GM23338 (cell line): Measurements from ENCODE around the gene SHISA8. TPM values are rescaled to one million over a fixed set of nuclear protein-coding genes. Genes with fewer than 3 reads are reported as not detected.

Source experiments
- ATAC-seq: fragments of 200-7000 bp; cut with Tn5 transposase; 3 replicates; pipeline ENCODE4 v1.9.1; 2020
- DNase-seq: peaks from one replicate; pipeline ENCODE4 v3.0.0-alpha.2; 2015; ENCODE audit warnings: low spot score
- H2AFZ ChIP-seq: fragments of 200-600 bp; sonication (generic); 2 replicates; pipeline ENCODE4 v1.8.0; 2016; ENCODE audit warnings: antibody characterized with exemption, mild to moderate bottlenecking, moderate library complexity
- H3F3A ChIP-seq: fragments of 200-600 bp; sonication (generic); replicated peaks from 2 replicates; pipeline ENCODE4 v1.8.0; 2017; ENCODE audit warnings: antibody characterized with exemption, mixed run types, low read depth
- H3K27ac ChIP-seq: fragments of 200-600 bp; sonication (generic); 2 replicates; pipeline ENCODE4 v1.6.1; 2016; ENCODE audit warnings: low read depth
- H3K27me3 ChIP-seq: fragments of 200-600 bp; sonication (generic); 2 replicates; pipeline ENCODE4 v1.8.0; 2016; ENCODE audit warnings: mild to moderate bottlenecking, mixed run types, moderate library complexity; ENCODE audit not compliant: insufficient read depth
- H3K36me3 ChIP-seq: fragments of 200-600 bp; sonication (generic); 2 replicates; pipeline ENCODE4 v1.8.0; 2016; ENCODE audit warnings: mild to moderate bottlenecking; ENCODE audit not compliant: insufficient read depth
- H3K4me1 ChIP-seq: fragments of 200-600 bp; sonication (generic); 2 replicates; pipeline ENCODE4 v1.8.0; 2016; ENCODE audit warnings: mild to moderate bottlenecking, moderate library complexity; ENCODE audit not compliant: insufficient read depth
- H3K4me2 ChIP-seq: fragments of 200-600 bp; sonication (generic); 2 replicates; pipeline ENCODE4 v1.7.1; 2017; ENCODE audit warnings: mixed run types
- H3K4me3 ChIP-seq: fragments of 200-600 bp; sonication (generic); 2 replicates; pipeline ENCODE4 v1.6.1; 2016; ENCODE audit warnings: mixed run types
- H3K79me2 ChIP-seq: fragments of 200-600 bp; sonication (generic); replicated peaks from 2 replicates; pipeline ENCODE4 v1.8.0; 2017; ENCODE audit warnings: mild to moderate bottlenecking; ENCODE audit not compliant: insufficient read depth
- H3K9me2 ChIP-seq: fragments of 200-600 bp; sonication (generic); 2 replicates; pipeline ENCODE4 v1.8.0; 2017; ENCODE audit not compliant: insufficient read depth
- H4K20me1 ChIP-seq: fragments of 200-600 bp; sonication (generic); replicated peaks from 2 replicates; pipeline ENCODE4 v1.8.0; 2017; ENCODE audit warnings: mild to moderate bottlenecking; ENCODE audit not compliant: insufficient read depth
- H3K27ac Mint-ChIP-seq: 2 replicates; pipeline ENCODE4 v1.8.0; 2020; ENCODE audit warnings: inconsistent platforms, mild to moderate bottlenecking, moderate library complexity, mixed read lengths
- H3K27me3 Mint-ChIP-seq: 3 replicates; pipeline ENCODE4 v1.8.0; 2022; ENCODE audit warnings: low read depth, mild to moderate bottlenecking, moderate library complexity, mixed read lengths, inconsistent platforms; ENCODE audit not compliant: insufficient read depth, poor library complexity
- H3K36me3 Mint-ChIP-seq: 3 replicates; pipeline ENCODE4 v1.8.0; 2021; ENCODE audit warnings: low read depth, mild to moderate bottlenecking, inconsistent platforms, moderate library complexity, mixed read lengths
- H3K4me1 Mint-ChIP-seq: 3 replicates; pipeline ENCODE4 v1.8.0; 2020; ENCODE audit warnings: mild to moderate bottlenecking, inconsistent platforms, mixed read lengths
- H3K4me3 Mint-ChIP-seq: 3 replicates; pipeline ENCODE4 v1.8.0; 2021; ENCODE audit warnings: moderate library complexity, mild to moderate bottlenecking, inconsistent platforms, mixed read lengths
- H3K9me3 Mint-ChIP-seq: 3 replicates; pipeline ENCODE4 v1.8.0; 2020; ENCODE audit warnings: moderate library complexity, mild to moderate bottlenecking, inconsistent platforms, mixed read lengths
- EZH2 ChIP-seq: fragments of 200-600 bp; sonication (generic); IDR thresholded peaks from one replicate; pipeline ENCODE4 v1.8.0; 2017; ENCODE audit warnings: antibody characterized with exemption, mild to moderate bottlenecking, low read depth; ENCODE audit not compliant: unreplicated experiment
- NANOG ChIP-seq: IDR thresholded peaks from 2 replicates; pipeline ENCODE4 v1.6.1; 2016; ENCODE audit warnings: antibody characterized with exemption, borderline replicate concordance
- ZNF331 ChIP-seq: fragments of 250-450 bp; sonication (Bioruptor Pico); IDR thresholded peaks from 2 replicates; pipeline ENCODE4 v1.5.0; 2020; ENCODE audit warnings: low read depth, mild to moderate bottlenecking, moderate library complexity
- polyA plus RNA-seq: library from polyadenylated mRNA; unstranded; fragments of >200 nt; fragmentation: Nextera tagmentation; extraction: Ambion mirVana; gene quantifications from 2 replicates; pipeline ENCODE4 v1.2.1, GENCODE V29; 2016
- total RNA-seq: library from RNA; depleted of rRNA; stranded (reverse); fragments of >200 nt; shearing (Covaris generic); gene quantifications from 2 replicates; pipeline ENCODE4 v1.2.3, GENCODE V29; 2014
- TF ChIP-seq, protein P1 (sequence below), 2 experiments: fragments of 200-600 bp in 1 of 2; sonication (generic) in 1 of 2; conservative IDR thresholded peaks; 2 replicates each; pipeline versions ENCODE4 v1.5.1 to v1.6.1; 2016 to 2017; ENCODE audit warnings: antibody characterized with exemption in 2 of 2, low read depth in 2 of 2, mild to moderate bottlenecking in 2 of 2, moderate library complexity in 1 of 2
- TF ChIP-seq, protein P2 (sequence below): IDR thresholded peaks from 2 replicates; pipeline ENCODE4 v1.6.1; 2016; ENCODE audit warnings: antibody characterized with exemption
- TF ChIP-seq, protein P3 (sequence below): IDR thresholded peaks from one replicate; pipeline ENCODE4 v1.6.1; 2018; ENCODE audit warnings: antibody characterized with exemption; ENCODE audit not compliant: unreplicated experiment
- TF ChIP-seq, protein P4 (sequence below): fragments of 250-450 bp; sonication (Bioruptor Pico); IDR thresholded peaks from 2 replicates; pipeline ENCODE4 v1.5.0; 2020; ENCODE audit warnings: mild to moderate bottlenecking, moderate library complexity

SHISA8 gene
- total and polyA plus RNA-seq, 2 experiments from 2014 or later: 5.1 TPM; not detected in 1

DNA sequence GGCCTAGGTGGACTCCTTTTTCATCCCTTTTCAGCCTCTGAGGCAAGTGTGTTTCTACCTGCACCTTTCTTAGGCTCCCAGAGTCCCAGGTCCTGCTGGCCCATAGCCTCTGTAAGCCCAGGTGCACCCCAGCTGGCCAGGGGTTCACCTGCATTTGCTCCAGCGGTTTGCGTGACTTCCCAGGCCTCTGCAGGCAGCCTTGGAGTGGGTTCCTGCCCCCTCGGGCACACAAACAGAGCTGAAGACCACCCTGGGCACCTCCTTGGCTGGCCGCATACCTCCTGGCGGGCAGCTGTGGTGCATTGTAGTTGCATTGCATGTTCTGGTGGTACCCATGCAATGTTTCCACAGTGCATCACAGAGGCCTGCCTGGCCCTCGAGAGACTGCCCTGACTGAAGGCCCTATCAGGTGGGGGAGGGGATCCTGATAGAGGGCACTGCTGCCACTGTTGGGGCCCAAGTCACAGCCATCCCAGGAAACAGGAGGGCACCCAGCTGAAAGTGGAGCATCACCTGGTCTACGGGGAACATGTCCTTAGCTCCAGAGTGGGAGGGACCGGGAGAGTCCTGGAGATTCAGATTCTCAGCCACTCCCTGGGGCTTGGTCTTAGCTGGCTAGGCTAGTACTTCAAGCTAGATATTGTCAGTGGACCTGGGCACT, 14.1 kb downstream of the SHISA8 start (continued):
- TF ChIP-seq, protein P1, sequence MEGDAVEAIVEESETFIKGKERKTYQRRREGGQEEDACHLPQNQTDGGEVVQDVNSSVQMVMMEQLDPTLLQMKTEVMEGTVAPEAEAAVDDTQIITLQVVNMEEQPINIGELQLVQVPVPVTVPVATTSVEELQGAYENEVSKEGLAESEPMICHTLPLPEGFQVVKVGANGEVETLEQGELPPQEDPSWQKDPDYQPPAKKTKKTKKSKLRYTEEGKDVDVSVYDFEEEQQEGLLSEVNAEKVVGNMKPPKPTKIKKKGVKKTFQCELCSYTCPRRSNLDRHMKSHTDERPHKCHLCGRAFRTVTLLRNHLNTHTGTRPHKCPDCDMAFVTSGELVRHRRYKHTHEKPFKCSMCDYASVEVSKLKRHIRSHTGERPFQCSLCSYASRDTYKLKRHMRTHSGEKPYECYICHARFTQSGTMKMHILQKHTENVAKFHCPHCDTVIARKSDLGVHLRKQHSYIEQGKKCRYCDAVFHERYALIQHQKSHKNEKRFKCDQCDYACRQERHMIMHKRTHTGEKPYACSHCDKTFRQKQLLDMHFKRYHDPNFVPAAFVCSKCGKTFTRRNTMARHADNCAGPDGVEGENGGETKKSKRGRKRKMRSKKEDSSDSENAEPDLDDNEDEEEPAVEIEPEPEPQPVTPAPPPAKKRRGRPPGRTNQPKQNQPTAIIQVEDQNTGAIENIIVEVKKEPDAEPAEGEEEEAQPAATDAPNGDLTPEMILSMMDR (conservative IDR thresholded peaks at IDR 0.05; ENCODE audit: low read depth in 2 of 2): no peak
- TF ChIP-seq, protein P2, sequence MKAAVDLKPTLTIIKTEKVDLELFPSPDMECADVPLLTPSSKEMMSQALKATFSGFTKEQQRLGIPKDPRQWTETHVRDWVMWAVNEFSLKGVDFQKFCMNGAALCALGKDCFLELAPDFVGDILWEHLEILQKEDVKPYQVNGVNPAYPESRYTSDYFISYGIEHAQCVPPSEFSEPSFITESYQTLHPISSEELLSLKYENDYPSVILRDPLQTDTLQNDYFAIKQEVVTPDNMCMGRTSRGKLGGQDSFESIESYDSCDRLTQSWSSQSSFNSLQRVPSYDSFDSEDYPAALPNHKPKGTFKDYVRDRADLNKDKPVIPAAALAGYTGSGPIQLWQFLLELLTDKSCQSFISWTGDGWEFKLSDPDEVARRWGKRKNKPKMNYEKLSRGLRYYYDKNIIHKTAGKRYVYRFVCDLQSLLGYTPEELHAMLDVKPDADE: no peak
- TF ChIP-seq, protein P3, sequence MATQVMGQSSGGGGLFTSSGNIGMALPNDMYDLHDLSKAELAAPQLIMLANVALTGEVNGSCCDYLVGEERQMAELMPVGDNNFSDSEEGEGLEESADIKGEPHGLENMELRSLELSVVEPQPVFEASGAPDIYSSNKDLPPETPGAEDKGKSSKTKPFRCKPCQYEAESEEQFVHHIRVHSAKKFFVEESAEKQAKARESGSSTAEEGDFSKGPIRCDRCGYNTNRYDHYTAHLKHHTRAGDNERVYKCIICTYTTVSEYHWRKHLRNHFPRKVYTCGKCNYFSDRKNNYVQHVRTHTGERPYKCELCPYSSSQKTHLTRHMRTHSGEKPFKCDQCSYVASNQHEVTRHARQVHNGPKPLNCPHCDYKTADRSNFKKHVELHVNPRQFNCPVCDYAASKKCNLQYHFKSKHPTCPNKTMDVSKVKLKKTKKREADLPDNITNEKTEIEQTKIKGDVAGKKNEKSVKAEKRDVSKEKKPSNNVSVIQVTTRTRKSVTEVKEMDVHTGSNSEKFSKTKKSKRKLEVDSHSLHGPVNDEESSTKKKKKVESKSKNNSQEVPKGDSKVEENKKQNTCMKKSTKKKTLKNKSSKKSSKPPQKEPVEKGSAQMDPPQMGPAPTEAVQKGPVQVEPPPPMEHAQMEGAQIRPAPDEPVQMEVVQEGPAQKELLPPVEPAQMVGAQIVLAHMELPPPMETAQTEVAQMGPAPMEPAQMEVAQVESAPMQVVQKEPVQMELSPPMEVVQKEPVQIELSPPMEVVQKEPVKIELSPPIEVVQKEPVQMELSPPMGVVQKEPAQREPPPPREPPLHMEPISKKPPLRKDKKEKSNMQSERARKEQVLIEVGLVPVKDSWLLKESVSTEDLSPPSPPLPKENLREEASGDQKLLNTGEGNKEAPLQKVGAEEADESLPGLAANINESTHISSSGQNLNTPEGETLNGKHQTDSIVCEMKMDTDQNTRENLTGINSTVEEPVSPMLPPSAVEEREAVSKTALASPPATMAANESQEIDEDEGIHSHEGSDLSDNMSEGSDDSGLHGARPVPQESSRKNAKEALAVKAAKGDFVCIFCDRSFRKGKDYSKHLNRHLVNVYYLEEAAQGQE: no peak
- TF ChIP-seq ZNF331 (CRISPR knock-in tag) (no peak), EZH2 (no peak)

DNA sequence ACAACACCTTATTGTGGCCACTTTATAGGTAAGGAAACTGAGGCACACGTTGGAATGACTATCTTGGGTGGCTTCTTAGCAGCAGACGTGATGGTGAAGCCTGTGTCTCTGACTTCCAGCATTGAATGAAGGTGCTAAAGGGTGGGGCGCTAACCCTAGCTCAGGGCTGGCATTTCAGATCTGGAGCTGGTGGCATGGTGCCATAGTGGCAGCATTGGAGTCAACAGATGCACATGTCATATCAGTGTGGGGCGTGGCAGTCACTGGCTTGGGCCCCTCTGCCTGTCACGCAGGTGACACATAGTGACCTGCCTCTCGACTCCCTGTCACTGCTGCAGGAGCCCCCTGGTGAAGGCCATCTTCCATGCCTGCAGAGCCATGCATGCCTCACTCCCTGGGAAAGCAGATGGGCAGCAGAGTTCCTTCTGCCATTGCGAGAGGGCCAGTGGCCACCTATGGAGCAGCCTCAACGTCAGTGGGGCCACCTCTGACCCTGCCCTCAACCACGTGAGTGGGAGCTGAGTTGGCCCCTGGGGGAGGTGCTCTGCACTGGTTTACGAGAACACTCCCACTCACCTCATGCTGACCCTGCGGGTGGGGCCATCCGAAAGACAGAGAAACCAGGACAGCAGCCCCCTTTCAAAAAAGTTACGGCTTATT, 14.8 kb downstream of the SHISA8 start:
- H3K27ac Mint-ChIP-seq: no peak overlapping the region
- Histone ChIP-seq H3K27me3 (no peaks in the 10 kb centered on the region), H3K27ac (no peak overlapping the region), H3K79me2 (no peaks in the 10 kb centered on the region), H3K4me2 (no peak overlapping the region), H3K4me3 (no peak overlapping the region), H3K4me1 (no peaks in the 10 kb centered on the region), H3K9me2 (no peaks in the 10 kb centered on the region), H2AFZ (no peak overlapping the region), H3K36me3 (peaks cover 26% of the 10 kb centered on the region), H3F3A (no peaks in the 10 kb centered on the region; the same call in 1 of the 2 replicates), H4K20me1 (peaks cover 11% of the 10 kb centered on the region; the same call in 1 of the 2 replicates)
- H3K9me3 Mint-ChIP-seq: no peaks in the 10 kb centered on the region
- peaks cover 72% of the 10 kb centered on the region for H3K36me3 Mint-ChIP-seq
- H3K27me3 Mint-ChIP-seq: peaks cover 9% of the 10 kb centered on the region
- no peak overlapping the region for H3K4me3 Mint-ChIP-seq
- DNase-seq (no peak), ATAC-seq (no peak)
- no peaks in the 10 kb centered on the region for H3K4me1 Mint-ChIP-seq
- TF ChIP-seq, protein P1 (conservative IDR thresholded peaks at IDR 0.05; ENCODE audit: low read depth in 2 of 2): no peak
- TF ChIP-seq NANOG: no peak
- TF ChIP-seq EZH2: no peak
- TF ChIP-seq, protein P4, sequence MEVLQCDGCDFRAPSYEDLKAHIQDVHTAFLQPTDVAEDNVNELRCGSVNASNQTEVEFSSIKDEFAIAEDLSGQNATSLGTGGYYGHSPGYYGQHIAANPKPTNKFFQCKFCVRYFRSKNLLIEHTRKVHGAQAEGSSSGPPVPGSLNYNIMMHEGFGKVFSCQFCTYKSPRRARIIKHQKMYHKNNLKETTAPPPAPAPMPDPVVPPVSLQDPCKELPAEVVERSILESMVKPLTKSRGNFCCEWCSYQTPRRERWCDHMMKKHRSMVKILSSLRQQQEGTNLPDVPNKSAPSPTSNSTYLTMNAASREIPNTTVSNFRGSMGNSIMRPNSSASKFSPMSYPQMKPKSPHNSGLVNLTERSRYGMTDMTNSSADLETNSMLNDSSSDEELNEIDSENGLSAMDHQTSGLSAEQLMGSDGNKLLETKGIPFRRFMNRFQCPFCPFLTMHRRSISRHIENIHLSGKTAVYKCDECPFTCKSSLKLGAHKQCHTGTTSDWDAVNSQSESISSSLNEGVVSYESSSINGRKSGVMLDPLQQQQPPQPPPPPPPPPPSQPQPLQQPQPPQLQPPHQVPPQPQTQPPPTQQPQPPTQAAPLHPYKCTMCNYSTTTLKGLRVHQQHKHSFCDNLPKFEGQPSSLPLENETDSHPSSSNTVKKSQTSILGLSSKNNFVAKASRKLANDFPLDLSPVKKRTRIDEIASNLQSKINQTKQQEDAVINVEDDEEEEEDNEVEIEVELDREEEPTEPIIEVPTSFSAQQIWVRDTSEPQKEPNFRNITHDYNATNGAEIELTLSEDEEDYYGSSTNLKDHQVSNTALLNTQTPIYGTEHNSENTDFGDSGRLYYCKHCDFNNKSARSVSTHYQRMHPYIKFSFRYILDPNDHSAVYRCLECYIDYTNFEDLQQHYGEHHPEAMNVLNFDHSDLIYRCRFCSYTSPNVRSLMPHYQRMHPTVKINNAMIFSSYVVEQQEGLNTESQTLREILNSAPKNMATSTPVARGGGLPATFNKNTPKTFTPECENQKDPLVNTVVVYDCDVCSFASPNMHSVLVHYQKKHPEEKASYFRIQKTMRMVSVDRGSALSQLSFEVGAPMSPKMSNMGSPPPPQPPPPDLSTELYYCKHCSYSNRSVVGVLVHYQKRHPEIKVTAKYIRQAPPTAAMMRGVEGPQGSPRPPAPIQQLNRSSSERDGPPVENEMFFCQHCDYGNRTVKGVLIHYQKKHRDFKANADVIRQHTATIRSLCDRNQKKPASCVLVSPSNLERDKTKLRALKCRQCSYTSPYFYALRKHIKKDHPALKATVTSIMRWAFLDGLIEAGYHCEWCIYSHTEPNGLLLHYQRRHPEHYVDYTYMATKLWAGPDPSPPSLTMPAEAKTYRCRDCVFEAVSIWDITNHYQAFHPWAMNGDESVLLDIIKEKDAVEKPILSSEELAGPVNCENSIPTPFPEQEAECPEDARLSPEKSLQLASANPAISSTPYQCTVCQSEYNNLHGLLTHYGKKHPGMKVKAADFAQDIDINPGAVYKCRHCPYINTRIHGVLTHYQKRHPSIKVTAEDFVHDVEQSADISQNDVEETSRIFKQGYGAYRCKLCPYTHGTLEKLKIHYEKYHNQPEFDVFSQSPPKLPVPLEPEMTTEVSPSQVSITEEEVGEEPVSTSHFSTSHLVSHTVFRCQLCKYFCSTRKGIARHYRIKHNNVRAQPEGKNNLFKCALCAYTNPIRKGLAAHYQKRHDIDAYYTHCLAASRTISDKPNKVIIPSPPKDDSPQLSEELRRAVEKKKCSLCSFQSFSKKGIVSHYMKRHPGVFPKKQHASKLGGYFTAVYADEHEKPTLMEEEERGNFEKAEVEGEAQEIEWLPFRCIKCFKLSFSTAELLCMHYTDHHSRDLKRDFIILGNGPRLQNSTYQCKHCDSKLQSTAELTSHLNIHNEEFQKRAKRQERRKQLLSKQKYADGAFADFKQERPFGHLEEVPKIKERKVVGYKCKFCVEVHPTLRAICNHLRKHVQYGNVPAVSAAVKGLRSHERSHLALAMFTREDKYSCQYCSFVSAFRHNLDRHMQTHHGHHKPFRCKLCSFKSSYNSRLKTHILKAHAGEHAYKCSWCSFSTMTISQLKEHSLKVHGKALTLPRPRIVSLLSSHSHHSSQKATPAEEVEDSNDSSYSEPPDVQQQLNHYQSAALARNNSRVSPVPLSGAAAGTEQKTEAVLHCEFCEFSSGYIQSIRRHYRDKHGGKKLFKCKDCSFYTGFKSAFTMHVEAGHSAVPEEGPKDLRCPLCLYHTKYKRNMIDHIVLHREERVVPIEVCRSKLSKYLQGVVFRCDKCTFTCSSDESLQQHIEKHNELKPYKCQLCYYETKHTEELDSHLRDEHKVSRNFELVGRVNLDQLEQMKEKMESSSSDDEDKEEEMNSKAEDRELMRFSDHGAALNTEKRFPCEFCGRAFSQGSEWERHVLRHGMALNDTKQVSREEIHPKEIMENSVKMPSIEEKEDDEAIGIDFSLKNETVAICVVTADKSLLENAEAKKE (CRISPR knock-in tag): no peak
